ENCODE measurements around the gene TNFRSF12A. TPM values are rescaled to one million over a fixed set of nuclear protein-coding genes. Genes with fewer than 3 reads are reported as not detected.

Gene TNFRSF12A
- total and polyA plus RNA-seq, 10 of the 15 experiments (the other 5 are each of a cell fraction or from before 2014, with no cell fraction given), result 0.35 to 1.7 (median 1.2) TPM; not detected in 2

DNA sequence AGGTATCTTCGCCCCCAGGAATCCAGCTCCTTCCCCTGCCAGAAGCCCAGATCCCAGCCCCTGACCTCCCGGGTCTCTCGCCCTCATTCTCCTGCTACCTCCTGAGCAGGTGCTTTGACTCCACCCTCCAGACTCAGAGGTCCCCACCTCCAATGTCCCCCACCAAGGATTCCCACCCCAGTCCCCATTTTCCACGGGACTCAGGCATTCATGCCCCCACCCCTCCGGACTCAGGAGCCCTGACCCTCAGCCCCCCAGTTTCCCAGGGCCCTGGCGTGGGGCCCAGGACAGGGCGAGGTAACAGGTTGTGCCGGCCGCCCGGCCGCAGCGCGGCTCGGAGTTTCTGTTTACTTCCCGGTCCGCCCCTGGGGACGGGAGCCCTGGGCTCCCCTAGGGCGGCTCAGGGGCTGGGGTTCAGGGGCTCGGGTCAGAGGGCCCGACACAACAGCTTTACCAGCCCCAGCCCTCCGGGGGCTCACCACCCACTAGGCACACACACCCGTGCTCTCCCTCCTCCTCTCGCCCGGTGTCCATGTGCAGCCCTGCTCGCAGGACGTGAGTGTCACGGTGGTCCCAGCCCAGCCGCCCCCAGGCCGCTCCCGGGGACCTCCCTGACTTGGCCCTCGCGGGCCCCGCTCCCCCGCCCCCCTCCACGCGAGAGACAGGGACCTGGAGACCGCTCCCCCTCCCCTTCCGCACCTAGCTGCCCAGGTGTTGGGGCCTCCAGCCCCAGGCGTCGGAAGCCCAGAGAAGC lies 16.0 kb downstream of the TNFRSF12A start:
- peaks cover 6% of the 10 kb centered on the region for H3K4me1 ChIP-seq (ENCODE audit: control insufficient read depth, insufficient read depth, low read length)
- ATAC-seq (no peak), FAIRE-seq (no peak), DNase-seq (ENCODE audit: low read depth, low spot score) (no peak)
- ChIA-PET RAD21 (ENCODE audit: unreplicated experiment) (no interaction called here), POLR2A (no interaction called here), CTCF (interaction anchor here (8.9 to 18.2 kb wide), 2 partner anchors 31 to 92 kb away, joined by 143 to 421 read pairs; no protein-coding TSS in a partner anchor), SMC1A (ENCODE audit: uncharacterized antibody, unreplicated experiment) (no interaction called here)
- BruUV-seq (replicated peaks), result no TSS peak
- no peak overlapping the region for H2AFZ ChIP-seq (ENCODE audit: control insufficient read depth, low read depth, low read length)
- H3K9me3 ChIP-seq (replicated peaks; ENCODE audit: control insufficient read depth, insufficient read depth, low read length), result no peaks in the 10 kb centered on the region
- intact Hi-C loops (cut with micrococcal nuclease; ENCODE audit: unreplicated experiment) (no loop called here), in situ Hi-C loops (cut with MboI) (no loop called here)
- H3K79me2 ChIP-seq (ENCODE audit: control insufficient read depth, insufficient read depth, low read length), result no peaks in the 10 kb centered on the region
- WGBS (ENCODE audit: insufficient coverage, insufficient replicate concordance, low lambda C conversion rate, missing lambda C conversion rate), result 1% methylated on average over 23 of the region's 40 CpGs
- TF ChIP-seq NKRF (conservative IDR thresholded peaks at IDR 0.05) (no peak), SUZ12 (IDR thresholded peaks at IDR 0.05; ENCODE audit: unreplicated experiment) (peak; percentile 86)
- no peak overlapping the region for H3K9ac ChIP-seq (ENCODE audit: control insufficient read depth, insufficient read depth, low read length)
- no peaks in the 10 kb centered on the region for H4K20me1 ChIP-seq (ENCODE audit: control insufficient read depth, insufficient read depth)
- no peak overlapping the region for H3K4me3 ChIP-seq
- no peaks in the 10 kb centered on the region for H3K36me3 ChIP-seq (ENCODE audit: control insufficient read depth in 2 of 2, insufficient read depth in 2 of 2, low read length in 1 of 2)
- H3K27me3 ChIP-seq (replicated peaks in 1 of 2; ENCODE audit: control insufficient read depth in 2 of 2, insufficient read depth in 2 of 2, low read length in 1 of 2), result peaks cover 8 to 17% of the 10 kb centered on the region in 2 experiments; a peak in 3 of 4 replicates
- H3K27ac ChIP-seq (ENCODE audit: control insufficient read depth, insufficient read depth), result no peak overlapping the region
- H3K4me2 ChIP-seq (ENCODE audit: control insufficient read depth, insufficient read depth), result no peak overlapping the region

DNA sequence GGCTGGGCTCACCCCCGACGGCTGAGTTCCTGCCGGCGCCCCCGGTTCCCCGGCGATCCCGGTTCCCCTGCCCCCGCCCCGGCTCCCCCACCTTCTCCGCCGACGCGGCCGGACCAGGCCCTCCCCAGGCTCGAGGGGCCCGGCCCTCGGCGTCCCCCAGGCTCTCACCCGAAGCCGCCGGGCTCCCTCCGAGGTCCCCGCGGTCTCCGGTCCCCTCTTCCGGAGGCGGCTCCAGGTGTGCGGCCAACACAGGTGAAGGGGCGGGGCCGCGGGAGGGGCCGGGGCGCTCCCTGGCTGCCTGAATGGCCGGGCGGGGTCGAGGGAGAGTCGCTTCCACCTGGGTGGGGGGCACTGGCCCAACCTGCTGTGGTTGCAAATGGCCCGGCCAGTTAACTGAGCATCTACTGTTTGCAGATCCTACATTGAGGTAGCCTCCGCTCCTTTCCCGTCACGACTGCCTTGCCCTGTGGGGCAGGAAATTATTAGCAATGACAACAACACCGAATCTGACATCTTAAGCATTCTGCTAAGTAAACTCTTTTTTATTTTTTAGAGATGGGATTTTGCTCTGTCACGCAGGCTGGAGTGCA lies 16.7 kb downstream of the TNFRSF12A start, which contains the start of gene BICDL2:
Gene BICDL2, minus strand, starts transcription at position 219 of the 590 bp plus-strand sequence. CDS start 1,448 bp downstream, outside the sequence.
- H3K27ac ChIP-seq (ENCODE audit: control insufficient read depth, insufficient read depth), result no peak within 1 kb of the TSS
- H3K9me3 ChIP-seq (replicated peaks; ENCODE audit: control insufficient read depth, insufficient read depth, low read length), result no peaks in the 10 kb centered on the region
- H3K36me3 ChIP-seq (ENCODE audit: control insufficient read depth in 2 of 2, insufficient read depth in 2 of 2, low read length in 1 of 2), result no peaks in the 10 kb centered on the region
- ChIA-PET RAD21 (ENCODE audit: unreplicated experiment) (no interaction called here), POLR2A (no interaction called here), CTCF (interaction anchor here (1.6 to 9.0 kb wide), 2 partner anchors 7 to 92 kb away, joined by 6 to 76 read pairs; no protein-coding TSS in a partner anchor), SMC1A (ENCODE audit: uncharacterized antibody, unreplicated experiment) (no interaction called here)
- no peak within 1 kb of the TSS for H3K4me2 ChIP-seq (ENCODE audit: control insufficient read depth, insufficient read depth)
- in situ Hi-C loops (cut with MboI), result no loop called here
- 7% methylated on average over 37 of the region's 44 CpGs for WGBS (ENCODE audit: insufficient coverage, insufficient replicate concordance, low lambda C conversion rate, missing lambda C conversion rate)
- no peaks in the 10 kb centered on the region for H4K20me1 ChIP-seq (ENCODE audit: control insufficient read depth, insufficient read depth)
- intact Hi-C loops (cut with micrococcal nuclease; ENCODE audit: unreplicated experiment), result no loop called here
- DNase-seq (ENCODE audit: low read depth, low spot score) (no peak), ATAC-seq (no peak), FAIRE-seq (no peak)
- H3K4me3 ChIP-seq, result no peak within 1 kb of the TSS
- no peaks in the 10 kb centered on the region for H3K79me2 ChIP-seq (ENCODE audit: control insufficient read depth, insufficient read depth, low read length)
- no TSS peak for BruUV-seq (replicated peaks)
- H3K4me1 ChIP-seq (ENCODE audit: control insufficient read depth, insufficient read depth, low read length), result peaks cover 6% of the 10 kb centered on the region
- peak; percentile 92 for TF ChIP-seq SUZ12 (IDR thresholded peaks at IDR 0.05; ENCODE audit: unreplicated experiment)
- TF ChIP-seq RELA (IDR thresholded peaks at IDR 0.05; ENCODE audit: borderline replicate concordance, partially characterized antibody), result no peak
- H2AFZ ChIP-seq (ENCODE audit: control insufficient read depth, low read depth, low read length), result no peak within 1 kb of the TSS
- H3K9ac ChIP-seq (ENCODE audit: control insufficient read depth, insufficient read depth, low read length), result no peak within 1 kb of the TSS
- H3K27me3 ChIP-seq (replicated peaks in 1 of 2; ENCODE audit: control insufficient read depth in 2 of 2, insufficient read depth in 2 of 2, low read length in 1 of 2), result peaks cover 8 to 19% of the 10 kb centered on the region in 2 experiments; a peak in 3 of 4 replicates
